Vagina (tissue), 2 donors: ENCODE measurements around the gene SDCCAG8. TPM values are rescaled to one million over a fixed set of nuclear protein-coding genes. Genes with fewer than 3 reads are reported as not detected.

Experiments used
- DNase-seq, 2 donors: peaks; one replicate each; pipeline ENCODE4 v3.0.0-alpha.2; 2017; ENCODE audit errors: extremely low spot score in 2 of 2
- H3K27ac ChIP-seq: fragments of 200-600 bp; sonication (generic); one replicate; pipeline ENCODE4 v1.5.1; 2019
- H3K27me3 ChIP-seq: fragments of 200-600 bp; sonication (generic); one replicate; pipeline ENCODE4 v1.5.1; 2019
- H3K36me3 ChIP-seq, 2 donors: fragments of 200-600 bp; sonication (generic); one replicate each; pipeline ENCODE4 v1.5.1; 2017 to 2019
- H3K4me1 ChIP-seq: fragments of 200-600 bp; sonication (generic); one replicate; pipeline ENCODE4 v1.5.1; 2019
- H3K4me3 ChIP-seq, 2 donors: fragments of 200-600 bp; sonication (generic); 1 replicate in 1 of 2; 2 replicates in 1 of 2; pipeline ENCODE4 v1.5.1; 2016 to 2019
- H3K9me3 ChIP-seq: fragments of 200-600 bp; sonication (generic); one replicate; pipeline ENCODE4 v1.5.1; 2019
- CTCF ChIP-seq, 3 experiments: fragments of 450-650 bp in 2 of 3; fragments of 200-600 bp in 1 of 3; sonication (generic) in 1 of 3; IDR thresholded peaks; one replicate each; pipeline ENCODE4 v1.5.1; 2017 to 2019; ENCODE audit warnings: antibody characterized with exemption in 3 of 3, mild to moderate bottlenecking in 2 of 3, moderate library complexity in 2 of 3
- POLR2A ChIP-seq, 2 donors: fragments of 450-650 bp; IDR thresholded peaks; one replicate each; pipeline ENCODE4 v1.6.1; 2017; ENCODE audit warnings: antibody characterized with exemption in 2 of 2, mild to moderate bottlenecking in 2 of 2, moderate library complexity in 2 of 2
- POLR2AphosphoS5 ChIP-seq, 2 donors: sonication (generic); formaldehyde crosslinking; IDR thresholded peaks; one replicate each; pipeline ENCODE4 v1.9.0; 2017; ENCODE audit warnings: antibody characterized with exemption in 2 of 2, mild to moderate bottlenecking in 2 of 2, low read depth in 1 of 2; ENCODE audit not compliant: insufficient read depth in 1 of 2
- intact Hi-C: fragments of 100-400 bp; cut with DNase I; formaldehyde crosslinking; loops from one replicate; pipeline ENCODE4 v1.15.1; 2023
- total RNA-seq: library from RNA; depleted of rRNA; stranded (reverse); fragments of >200 nt; gene quantifications from one replicate; pipeline ENCODE4 v1.2.3, GENCODE V29; 2016

SDCCAG8 gene
- total RNA-seq, 1 donor from 2014 or later: 31.2 TPM

- DNase-seq: no peak
- Histone ChIP-seq H3K4me1 (no peaks in the 10 kb centered on the region), H3K9me3 (no peaks in the 10 kb centered on the region), H3K27me3 (no peaks in the 10 kb centered on the region), H3K27ac (no peak overlapping the region), H3K4me3 (no peak overlapping the region), H3K36me3 (no peaks in the 10 kb centered on the region)
- intact Hi-C loops: no loop called here
- TF ChIP-seq CTCF (IDR thresholded peaks at IDR 0.05): no peak
- TF ChIP-seq POLR2AphosphoS5 (IDR thresholded peaks at IDR 0.05; ENCODE audit: insufficient read depth in 1 of 2, low read depth in 1 of 2): no peak
Observed at GRCh38 chr1:243391355-243391754, 135.5 kb downstream of the SDCCAG8 start.

- no peak for DNase-seq
- TF ChIP-seq CTCF (IDR thresholded peaks at IDR 0.05) (no peak), POLR2A (IDR thresholded peaks at IDR 0.05) (no peak), POLR2AphosphoS5 (IDR thresholded peaks at IDR 0.05; ENCODE audit: insufficient read depth in 1 of 2, low read depth in 1 of 2) (no peak)
- Histone ChIP-seq H3K4me1 (no peaks in the 10 kb centered on the region), H3K36me3 (no peaks in the 10 kb centered on the region), H3K9me3 (no peaks in the 10 kb centered on the region), H3K27me3 (no peaks in the 10 kb centered on the region), H3K4me3 (no peak overlapping the region), H3K27ac (no peak overlapping the region)
- intact Hi-C loops: no loop called here
Observed at GRCh38 chr1:243393096-243393495, 137.3 kb downstream of the SDCCAG8 start.

- no peak for DNase-seq
- intact Hi-C loops: no loop called here
- Histone ChIP-seq H3K36me3 (no peaks in the 10 kb centered on the region), H3K27ac (no peak overlapping the region), H3K27me3 (no peaks in the 10 kb centered on the region), H3K4me3 (no peak overlapping the region), H3K4me1 (no peaks in the 10 kb centered on the region), H3K9me3 (no peaks in the 10 kb centered on the region)
- TF ChIP-seq CTCF (IDR thresholded peaks at IDR 0.05) (no peak), POLR2A (IDR thresholded peaks at IDR 0.05) (no peak), POLR2AphosphoS5 (IDR thresholded peaks at IDR 0.05; ENCODE audit: insufficient read depth in 1 of 2, low read depth in 1 of 2) (no peak)
Observed at GRCh38 chr1:243394066-243394465, 138.2 kb downstream of the SDCCAG8 start.

- no peaks in the 10 kb centered on the region for H3K9me3 ChIP-seq
- no peaks in the 10 kb centered on the region for H3K36me3 ChIP-seq
- no peaks in the 10 kb centered on the region for H3K4me1 ChIP-seq
- no peak for DNase-seq
- H3K27ac ChIP-seq: no peak overlapping the region
- H3K27me3 ChIP-seq: no peaks in the 10 kb centered on the region
- no peak overlapping the region for H3K4me3 ChIP-seq
- intact Hi-C loops: no loop called here
- TF ChIP-seq CTCF (IDR thresholded peaks at IDR 0.05): no peak
- no peak for TF ChIP-seq POLR2AphosphoS5 (IDR thresholded peaks at IDR 0.05; ENCODE audit: insufficient read depth in 1 of 2, low read depth in 1 of 2)
- no peak for TF ChIP-seq POLR2A (IDR thresholded peaks at IDR 0.05)
Observed at GRCh38 chr1:243394601-243395464, 139.0 kb downstream of the SDCCAG8 start.

- H3K36me3 ChIP-seq: no peaks in the 10 kb centered on the region
- intact Hi-C loops: no loop called here
- H3K4me3 ChIP-seq: no peak overlapping the region
- no peaks in the 10 kb centered on the region for H3K4me1 ChIP-seq
- no peak overlapping the region for H3K27ac ChIP-seq
- no peak for TF ChIP-seq CTCF (IDR thresholded peaks at IDR 0.05)
- TF ChIP-seq POLR2AphosphoS5 (IDR thresholded peaks at IDR 0.05; ENCODE audit: insufficient read depth in 1 of 2, low read depth in 1 of 2): no peak
- no peak for TF ChIP-seq POLR2A (IDR thresholded peaks at IDR 0.05)
- H3K9me3 ChIP-seq: no peaks in the 10 kb centered on the region
- no peaks in the 10 kb centered on the region for H3K27me3 ChIP-seq
- no peak for DNase-seq
Observed at GRCh38 chr1:243396424-243396823, 140.6 kb downstream of the SDCCAG8 start.
